ENCODE data around the gene UST.

The UST gene

GRCh38 chr6:149059557-149059956, 312.7 kb downstream of the UST start:
- Histone ChIP-seq H3K27ac (ENCODE audit: low read depth, low read length) (no peak overlapping the region), H3K9ac (ENCODE audit: low read depth in 1 of 2, low read length in 2 of 2) (no peak overlapping the region)

GRCh38 chr6:149060300-149060984, 313.6 kb downstream of the UST start:
- Histone ChIP-seq H3K9ac (ENCODE audit: low read depth in 1 of 2, low read length in 2 of 2) (peak overlapping the region in 1 of 2 donors; percentile 36), H3K27me3 (ENCODE audit: control insufficient read depth in 1 of 2, insufficient read depth in 2 of 2, low read length in 2 of 2) (no peaks in the 10 kb centered on the region), H3K9me3 (ENCODE audit: control insufficient read depth in 1 of 2, low read length in 2 of 2) (no peaks in the 10 kb centered on the region), H3K4me3 (ENCODE audit: low read depth in 1 of 2, low read length in 2 of 2) (peak overlapping the region; percentile 1 to 59), H3K36me3 (ENCODE audit: control insufficient read depth in 1 of 2, insufficient read depth in 2 of 2, low read length in 2 of 2) (no peaks in the 10 kb centered on the region), H3K4me1 (ENCODE audit: control insufficient read depth in 1 of 2, insufficient read depth in 2 of 2, low read length in 2 of 2) (peaks cover 18 to 22% of the 10 kb centered on the region in 2 donors), H3K27ac (ENCODE audit: low read depth, low read length) (no peak overlapping the region)

More at GRCh38 chr6:149059557-149059956, 312.7 kb downstream of the UST start:
- Histone ChIP-seq H3K9me3 (ENCODE audit: control insufficient read depth in 1 of 2, low read length in 2 of 2) (no peaks in the 10 kb centered on the region), H3K4me3 (ENCODE audit: low read depth in 1 of 2, low read length in 2 of 2) (no peak overlapping the region), H3K4me1 (ENCODE audit: control insufficient read depth in 1 of 2, insufficient read depth in 2 of 2, low read length in 2 of 2) (peaks cover 22 to 23% of the 10 kb centered on the region in 2 donors), H3K27me3 (ENCODE audit: control insufficient read depth in 1 of 2, insufficient read depth in 2 of 2, low read length in 2 of 2) (no peaks in the 10 kb centered on the region), H3K36me3 (ENCODE audit: control insufficient read depth in 1 of 2, insufficient read depth in 2 of 2, low read length in 2 of 2) (no peaks in the 10 kb centered on the region)

- Histone ChIP-seq H3K36me3 (ENCODE audit: control insufficient read depth in 1 of 2, insufficient read depth in 2 of 2, low read length in 2 of 2) (no peaks in the 10 kb centered on the region), H3K4me1 (ENCODE audit: control insufficient read depth in 1 of 2, insufficient read depth in 2 of 2, low read length in 2 of 2) (peaks cover 18 to 22% of the 10 kb centered on the region in 2 donors), H3K9me3 (ENCODE audit: control insufficient read depth in 1 of 2, low read length in 2 of 2) (no peaks in the 10 kb centered on the region), H3K27me3 (ENCODE audit: control insufficient read depth in 1 of 2, insufficient read depth in 2 of 2, low read length in 2 of 2) (no peaks in the 10 kb centered on the region), H3K9ac (ENCODE audit: low read depth in 1 of 2, low read length in 2 of 2) (no peak overlapping the region), H3K4me3 (ENCODE audit: low read depth in 1 of 2, low read length in 2 of 2) (peak overlapping the region; percentile 1 to 59), H3K27ac (ENCODE audit: low read depth, low read length) (no peak overlapping the region)
Observed at GRCh38 chr6:149060985-149061760, 314.3 kb downstream of the UST start.

GRCh38 chr6:149061930-149062329, 315.1 kb downstream of the UST start:
- Histone ChIP-seq H3K9ac (ENCODE audit: low read depth in 1 of 2, low read length in 2 of 2) (no peak overlapping the region), H3K9me3 (ENCODE audit: control insufficient read depth in 1 of 2, low read length in 2 of 2) (no peaks in the 10 kb centered on the region), H3K27me3 (ENCODE audit: control insufficient read depth in 1 of 2, insufficient read depth in 2 of 2, low read length in 2 of 2) (no peaks in the 10 kb centered on the region), H3K4me3 (ENCODE audit: low read depth in 1 of 2, low read length in 2 of 2) (no peak overlapping the region), H3K4me1 (ENCODE audit: control insufficient read depth in 1 of 2, insufficient read depth in 2 of 2, low read length in 2 of 2) (peaks cover 18 to 22% of the 10 kb centered on the region in 2 donors), H3K27ac (ENCODE audit: low read depth, low read length) (no peak overlapping the region), H3K36me3 (ENCODE audit: control insufficient read depth in 1 of 2, insufficient read depth in 2 of 2, low read length in 2 of 2) (no peaks in the 10 kb centered on the region)

GRCh38 chr6:149062653-149063348, 316.0 kb downstream of the UST start:
- Histone ChIP-seq H3K27me3 (ENCODE audit: control insufficient read depth in 1 of 2, insufficient read depth in 2 of 2, low read length in 2 of 2) (no peaks in the 10 kb centered on the region), H3K4me3 (ENCODE audit: low read depth in 1 of 2, low read length in 2 of 2) (no peak overlapping the region), H3K27ac (ENCODE audit: low read depth, low read length) (no peak overlapping the region), H3K36me3 (ENCODE audit: control insufficient read depth in 1 of 2, insufficient read depth in 2 of 2, low read length in 2 of 2) (no peaks in the 10 kb centered on the region), H3K9ac (ENCODE audit: low read depth in 1 of 2, low read length in 2 of 2) (no peak overlapping the region), H3K4me1 (ENCODE audit: control insufficient read depth in 1 of 2, insufficient read depth in 2 of 2, low read length in 2 of 2) (peaks cover 18 to 22% of the 10 kb centered on the region in 2 donors), H3K9me3 (ENCODE audit: control insufficient read depth in 1 of 2, low read length in 2 of 2) (no peaks in the 10 kb centered on the region)

- Histone ChIP-seq H3K36me3 (ENCODE audit: control insufficient read depth in 1 of 2, insufficient read depth in 2 of 2, low read length in 2 of 2) (no peaks in the 10 kb centered on the region), H3K4me3 (ENCODE audit: low read depth in 1 of 2, low read length in 2 of 2) (no peak overlapping the region)
Observed at GRCh38 chr6:149063468-149063867, 316.6 kb downstream of the UST start.

GRCh38 chr6:149064001-149064659, 317.3 kb downstream of the UST start:
- no peaks in the 10 kb centered on the region for H3K27me3 ChIP-seq (ENCODE audit: control insufficient read depth in 1 of 2, insufficient read depth in 2 of 2, low read length in 2 of 2)
- H3K4me3 ChIP-seq (ENCODE audit: low read depth in 1 of 2, low read length in 2 of 2): no peak overlapping the region
- H3K4me1 ChIP-seq (ENCODE audit: control insufficient read depth in 1 of 2, insufficient read depth in 2 of 2, low read length in 2 of 2): peaks cover 18 to 22% of the 10 kb centered on the region in 2 donors
- no peaks in the 10 kb centered on the region for H3K36me3 ChIP-seq (ENCODE audit: control insufficient read depth in 1 of 2, insufficient read depth in 2 of 2, low read length in 2 of 2)
- H3K9ac ChIP-seq (ENCODE audit: low read depth in 1 of 2, low read length in 2 of 2): no peak overlapping the region
- H3K27ac ChIP-seq (ENCODE audit: low read depth, low read length): no peak overlapping the region
- H3K9me3 ChIP-seq (ENCODE audit: control insufficient read depth in 1 of 2, low read length in 2 of 2): no peaks in the 10 kb centered on the region

More at GRCh38 chr6:149063468-149063867, 316.6 kb downstream of the UST start:
- H3K27ac ChIP-seq (ENCODE audit: low read depth, low read length): no peak overlapping the region
- no peak overlapping the region for H3K9ac ChIP-seq (ENCODE audit: low read depth in 1 of 2, low read length in 2 of 2)
- no peaks in the 10 kb centered on the region for H3K27me3 ChIP-seq (ENCODE audit: control insufficient read depth in 1 of 2, insufficient read depth in 2 of 2, low read length in 2 of 2)
- peaks cover 18 to 22% of the 10 kb centered on the region in 2 donors for H3K4me1 ChIP-seq (ENCODE audit: control insufficient read depth in 1 of 2, insufficient read depth in 2 of 2, low read length in 2 of 2)
- H3K9me3 ChIP-seq (ENCODE audit: control insufficient read depth in 1 of 2, low read length in 2 of 2): no peaks in the 10 kb centered on the region

- H3K27me3 ChIP-seq (ENCODE audit: control insufficient read depth in 1 of 2, insufficient read depth in 2 of 2, low read length in 2 of 2): no peaks in the 10 kb centered on the region
- H3K36me3 ChIP-seq (ENCODE audit: control insufficient read depth in 1 of 2, insufficient read depth in 2 of 2, low read length in 2 of 2): no peaks in the 10 kb centered on the region
- no peak overlapping the region for H3K27ac ChIP-seq (ENCODE audit: low read depth, low read length)
- no peak overlapping the region for H3K4me3 ChIP-seq (ENCODE audit: low read depth in 1 of 2, low read length in 2 of 2)
- no peaks in the 10 kb centered on the region for H3K9me3 ChIP-seq (ENCODE audit: control insufficient read depth in 1 of 2, low read length in 2 of 2)
- H3K4me1 ChIP-seq (ENCODE audit: control insufficient read depth in 1 of 2, insufficient read depth in 2 of 2, low read length in 2 of 2): peaks cover 18 to 22% of the 10 kb centered on the region in 2 donors
- no peak overlapping the region for H3K9ac ChIP-seq (ENCODE audit: low read depth in 1 of 2, low read length in 2 of 2)
Observed at GRCh38 chr6:149064660-149065015, 317.8 kb downstream of the UST start.

GRCh38 chr6:149065121-149065520, 318.3 kb downstream of the UST start:
- no peak overlapping the region for H3K27ac ChIP-seq (ENCODE audit: low read depth, low read length)
- peaks cover 18 to 21% of the 10 kb centered on the region in 2 donors for H3K4me1 ChIP-seq (ENCODE audit: control insufficient read depth in 1 of 2, insufficient read depth in 2 of 2, low read length in 2 of 2)
- no peak overlapping the region for H3K9ac ChIP-seq (ENCODE audit: low read depth in 1 of 2, low read length in 2 of 2)
- H3K36me3 ChIP-seq (ENCODE audit: control insufficient read depth in 1 of 2, insufficient read depth in 2 of 2, low read length in 2 of 2): no peaks in the 10 kb centered on the region
- H3K27me3 ChIP-seq (ENCODE audit: control insufficient read depth in 1 of 2, insufficient read depth in 2 of 2, low read length in 2 of 2): no peaks in the 10 kb centered on the region
- no peak overlapping the region for H3K4me3 ChIP-seq (ENCODE audit: low read depth in 1 of 2, low read length in 2 of 2)
- no peaks in the 10 kb centered on the region for H3K9me3 ChIP-seq (ENCODE audit: control insufficient read depth in 1 of 2, low read length in 2 of 2)

Data from duodenal mucosa (tissue), 2 donors.